Glutamatergic neuron (in vitro differentiated cells): Measurements from ENCODE around the gene PARN. TPM values are rescaled to one million over a fixed set of nuclear protein-coding genes. Genes with fewer than 3 reads are reported as not detected.

Experiments used
- DNase-seq: peaks from one replicate; pipeline ENCODE4 v3.0.0; 2022
- H3K27ac Mint-ChIP-seq: one replicate; pipeline ENCODE4 v1.8.0; 2020; ENCODE audit warnings: mild to moderate bottlenecking, mixed read lengths, inconsistent platforms; ENCODE audit not compliant: unreplicated experiment
- H3K27me3 Mint-ChIP-seq: one replicate; pipeline ENCODE4 v1.8.0; 2020; ENCODE audit warnings: mild to moderate bottlenecking, moderate library complexity, mixed read lengths, inconsistent platforms; ENCODE audit not compliant: unreplicated experiment
- H3K36me3 Mint-ChIP-seq: one replicate; pipeline ENCODE4 v1.8.0; 2020; ENCODE audit warnings: mild to moderate bottlenecking, mixed read lengths, inconsistent platforms; ENCODE audit not compliant: unreplicated experiment
- H3K4me1 Mint-ChIP-seq: one replicate; pipeline ENCODE4 v1.8.0; 2020; ENCODE audit warnings: mild to moderate bottlenecking, low read depth, mixed read lengths, inconsistent platforms; ENCODE audit not compliant: unreplicated experiment
- H3K4me3 Mint-ChIP-seq: one replicate; pipeline ENCODE4 v1.8.0; 2020; ENCODE audit warnings: mild to moderate bottlenecking, mixed read lengths, inconsistent platforms; ENCODE audit not compliant: unreplicated experiment
- H3K9me3 Mint-ChIP-seq: one replicate; pipeline ENCODE4 v1.8.0; 2020; ENCODE audit warnings: mild to moderate bottlenecking, moderate library complexity, mixed read lengths, inconsistent platforms; ENCODE audit not compliant: unreplicated experiment
- CTCF ChIP-seq: fragments of 200-600 bp; sonication (generic); IDR thresholded peaks from one replicate; pipeline ENCODE4 v1.5.0; 2021; ENCODE audit not compliant: partially characterized antibody, unreplicated experiment
- total RNA-seq: library from RNA; stranded (reverse); fragmentation: NEBNext Ultra II Directional; extraction: Animal tissue kit (Norgen Biotek cat#: 25700); gene quantifications from one replicate; pipeline ENCODE4 v1.2.1, GENCODE V29; 2021; ENCODE audit not compliant: unreplicated experiment

Gene PARN
- total RNA-seq, 1 donor from 2014 or later, result 26.2 TPM

- no peak for DNase-seq
- Mint-ChIP-seq H3K4me1 (peaks cover 6% of the 10 kb centered on the region), H3K9me3 (no peaks in the 10 kb centered on the region), H3K27me3 (peaks cover 1% of the 10 kb centered on the region), H3K27ac (peak overlapping the region; percentile 85), H3K36me3 (no peaks in the 10 kb centered on the region), H3K4me3 (no peak overlapping the region)
- no peak for TF ChIP-seq CTCF
Measured at GRCh38 chr16:14658063-14658462, 28.0 kb upstream of the PARN start.

GRCh38 chr16:14652726-14653125 is 22.7 kb upstream of the PARN start:
- H3K36me3 Mint-ChIP-seq, result no peaks in the 10 kb centered on the region

GRCh38 chr16:14650629-14651028 is 20.6 kb upstream of the PARN start:
- Mint-ChIP-seq H3K4me1 (no peaks in the 10 kb centered on the region), H3K36me3 (no peaks in the 10 kb centered on the region), H3K4me3 (no peak overlapping the region), H3K9me3 (no peaks in the 10 kb centered on the region), H3K27ac (no peak overlapping the region), H3K27me3 (peaks cover 1% of the 10 kb centered on the region)
- no peak for DNase-seq
- no peak for TF ChIP-seq CTCF

More at GRCh38 chr16:14652726-14653125, 22.7 kb upstream of the PARN start:
- Mint-ChIP-seq H3K4me1 (peaks cover under 1% of the 10 kb centered on the region), H3K9me3 (no peaks in the 10 kb centered on the region), H3K27ac (no peak overlapping the region), H3K27me3 (peaks cover 1% of the 10 kb centered on the region), H3K4me3 (no peak overlapping the region)
- no peak for DNase-seq
- no peak for TF ChIP-seq CTCF

- Mint-ChIP-seq H3K36me3 (no peaks in the 10 kb centered on the region), H3K27ac (no peak overlapping the region), H3K9me3 (no peaks in the 10 kb centered on the region)
Measured at GRCh38 chr16:14649816-14650215, 19.8 kb upstream of the PARN start.

GRCh38 chr16:14641926-14642325 is 11.9 kb upstream of the PARN start:
- Mint-ChIP-seq H3K36me3 (no peaks in the 10 kb centered on the region), H3K4me3 (no peak overlapping the region), H3K27me3 (peaks cover 3% of the 10 kb centered on the region), H3K4me1 (peaks cover 17% of the 10 kb centered on the region), H3K9me3 (no peaks in the 10 kb centered on the region), H3K27ac (no peak overlapping the region)
- DNase-seq, result no peak
- TF ChIP-seq CTCF, result no peak

More at GRCh38 chr16:14649816-14650215, 19.8 kb upstream of the PARN start:
- no peak for DNase-seq
- TF ChIP-seq CTCF, result no peak
- peaks cover 1% of the 10 kb centered on the region for H3K27me3 Mint-ChIP-seq
- no peaks in the 10 kb centered on the region for H3K4me1 Mint-ChIP-seq
- H3K4me3 Mint-ChIP-seq, result no peak overlapping the region
